Measurements from ENCODE around the gene PKN3. TPM values are rescaled to one million over a fixed set of nuclear protein-coding genes. Genes with fewer than 3 reads are reported as not detected.

The PKN3 gene
- total RNA-seq, 4 donors from 2014 or later = 1.9 to 20.1 (median 5.8) TPM

DNA sequence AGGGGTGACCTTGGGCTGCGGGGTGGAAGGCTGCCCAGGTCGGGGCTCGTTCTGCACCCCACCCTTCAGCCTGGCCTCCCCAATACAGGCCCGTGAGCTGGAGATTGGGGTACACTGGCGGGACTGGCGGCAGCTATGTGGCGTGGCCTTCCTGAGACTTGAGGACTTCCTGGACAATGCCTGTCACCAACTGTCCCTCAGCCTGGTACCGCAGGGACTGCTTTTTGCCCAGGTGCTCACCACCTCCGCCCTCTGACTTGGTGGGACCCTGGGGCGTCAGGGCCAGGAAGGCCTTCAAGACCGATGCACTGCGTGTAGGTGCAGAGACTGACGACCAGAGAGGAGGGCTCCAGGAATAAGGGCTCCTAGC lies 11.1 kb downstream of the PKN3 start:
- intact Hi-C loops (cut with DNase I; ENCODE audit: low total_unique reads) = no loop called here
- DNase-seq = no peak
- 91% methylated on average over 13 of the region's 13 CpGs; no CpG with 5 or more reads in 1 of the 2 donors for WGBS, 2 donors (ENCODE audit: low coverage in 1 of 2)

DNA sequence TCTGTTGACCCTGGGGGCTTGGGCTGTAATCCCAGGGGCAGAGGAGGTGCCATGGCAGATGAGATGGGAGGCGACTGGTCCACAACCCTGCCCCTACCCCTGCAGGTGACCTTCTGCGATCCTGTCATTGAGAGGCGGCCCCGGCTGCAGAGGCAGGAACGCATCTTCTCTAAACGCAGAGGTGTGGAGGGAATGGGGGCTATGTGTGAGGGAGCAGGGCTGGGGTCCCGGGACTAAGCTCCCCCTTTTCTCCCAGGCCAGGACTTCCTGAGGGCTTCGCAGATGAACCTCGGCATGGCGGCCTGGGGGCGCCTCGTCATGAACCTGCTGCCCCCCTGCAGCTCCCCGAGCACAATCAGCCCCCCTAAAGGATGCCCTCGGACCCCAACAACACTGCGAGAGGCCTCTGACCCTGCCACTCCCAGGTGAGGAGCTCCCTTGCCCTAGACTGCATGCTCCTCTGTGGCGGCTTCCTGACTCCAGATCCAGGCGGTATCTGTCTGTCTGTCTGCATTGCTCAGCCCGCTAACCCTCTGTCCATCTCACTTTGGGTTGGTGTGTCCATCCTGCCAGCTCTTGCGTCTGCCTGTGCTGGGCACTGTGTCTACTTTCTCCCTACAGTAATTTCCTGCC lies 11.8 kb downstream of the PKN3 start:
- no peak for DNase-seq
- H3K4me3 ChIP-seq = no peak overlapping the region
- no peaks in the 10 kb centered on the region for H3K9me3 ChIP-seq
- H3K36me3 ChIP-seq = no peaks in the 10 kb centered on the region
- H3K27me3 ChIP-seq = no peaks in the 10 kb centered on the region
- no peak overlapping the region for H3K27ac ChIP-seq
- intact Hi-C loops (cut with DNase I; ENCODE audit: low total_unique reads) (no loop called here), in situ Hi-C loops (cut with MboI; ENCODE audit: low pct_ligation_motif_present in 1 of 4, low pct_unique_long_range_greater_than_20kb in 1 of 4, low sequenced_read_pairs in 3 of 4) (no loop called here)
- 93% methylated on average over 19 of the region's 19 CpGs; no CpG with 5 or more reads in 1 of the 2 donors for WGBS, 2 donors (ENCODE audit: low coverage in 1 of 2)
- H3K4me1 ChIP-seq = no peaks in the 10 kb centered on the region
- TF ChIP-seq EP300 (IDR thresholded peaks at IDR 0.05; ENCODE audit: low read depth) (no peak), POLR2A (IDR thresholded peaks at IDR 0.05) (no peak), POLR2AphosphoS5 (IDR thresholded peaks at IDR 0.05) (no peak)
- TF ChIP-seq, protein P1, sequence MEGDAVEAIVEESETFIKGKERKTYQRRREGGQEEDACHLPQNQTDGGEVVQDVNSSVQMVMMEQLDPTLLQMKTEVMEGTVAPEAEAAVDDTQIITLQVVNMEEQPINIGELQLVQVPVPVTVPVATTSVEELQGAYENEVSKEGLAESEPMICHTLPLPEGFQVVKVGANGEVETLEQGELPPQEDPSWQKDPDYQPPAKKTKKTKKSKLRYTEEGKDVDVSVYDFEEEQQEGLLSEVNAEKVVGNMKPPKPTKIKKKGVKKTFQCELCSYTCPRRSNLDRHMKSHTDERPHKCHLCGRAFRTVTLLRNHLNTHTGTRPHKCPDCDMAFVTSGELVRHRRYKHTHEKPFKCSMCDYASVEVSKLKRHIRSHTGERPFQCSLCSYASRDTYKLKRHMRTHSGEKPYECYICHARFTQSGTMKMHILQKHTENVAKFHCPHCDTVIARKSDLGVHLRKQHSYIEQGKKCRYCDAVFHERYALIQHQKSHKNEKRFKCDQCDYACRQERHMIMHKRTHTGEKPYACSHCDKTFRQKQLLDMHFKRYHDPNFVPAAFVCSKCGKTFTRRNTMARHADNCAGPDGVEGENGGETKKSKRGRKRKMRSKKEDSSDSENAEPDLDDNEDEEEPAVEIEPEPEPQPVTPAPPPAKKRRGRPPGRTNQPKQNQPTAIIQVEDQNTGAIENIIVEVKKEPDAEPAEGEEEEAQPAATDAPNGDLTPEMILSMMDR (IDR thresholded peaks at IDR 0.05) = no peak

More for the DNA sequence above, 11.1 kb downstream of the PKN3 start:
- in situ Hi-C loops (cut with MboI; ENCODE audit: low pct_ligation_motif_present in 1 of 4, low pct_unique_long_range_greater_than_20kb in 1 of 4, low sequenced_read_pairs in 3 of 4) = no loop called here
- Histone ChIP-seq H3K27me3 (no peaks in the 10 kb centered on the region), H3K36me3 (no peaks in the 10 kb centered on the region), H3K4me3 (no peak overlapping the region), H3K27ac (no peak overlapping the region), H3K4me1 (no peaks in the 10 kb centered on the region), H3K9me3 (no peaks in the 10 kb centered on the region)
- no peak for TF ChIP-seq POLR2A (IDR thresholded peaks at IDR 0.05)
- no peak for TF ChIP-seq POLR2AphosphoS5 (IDR thresholded peaks at IDR 0.05)

DNA sequence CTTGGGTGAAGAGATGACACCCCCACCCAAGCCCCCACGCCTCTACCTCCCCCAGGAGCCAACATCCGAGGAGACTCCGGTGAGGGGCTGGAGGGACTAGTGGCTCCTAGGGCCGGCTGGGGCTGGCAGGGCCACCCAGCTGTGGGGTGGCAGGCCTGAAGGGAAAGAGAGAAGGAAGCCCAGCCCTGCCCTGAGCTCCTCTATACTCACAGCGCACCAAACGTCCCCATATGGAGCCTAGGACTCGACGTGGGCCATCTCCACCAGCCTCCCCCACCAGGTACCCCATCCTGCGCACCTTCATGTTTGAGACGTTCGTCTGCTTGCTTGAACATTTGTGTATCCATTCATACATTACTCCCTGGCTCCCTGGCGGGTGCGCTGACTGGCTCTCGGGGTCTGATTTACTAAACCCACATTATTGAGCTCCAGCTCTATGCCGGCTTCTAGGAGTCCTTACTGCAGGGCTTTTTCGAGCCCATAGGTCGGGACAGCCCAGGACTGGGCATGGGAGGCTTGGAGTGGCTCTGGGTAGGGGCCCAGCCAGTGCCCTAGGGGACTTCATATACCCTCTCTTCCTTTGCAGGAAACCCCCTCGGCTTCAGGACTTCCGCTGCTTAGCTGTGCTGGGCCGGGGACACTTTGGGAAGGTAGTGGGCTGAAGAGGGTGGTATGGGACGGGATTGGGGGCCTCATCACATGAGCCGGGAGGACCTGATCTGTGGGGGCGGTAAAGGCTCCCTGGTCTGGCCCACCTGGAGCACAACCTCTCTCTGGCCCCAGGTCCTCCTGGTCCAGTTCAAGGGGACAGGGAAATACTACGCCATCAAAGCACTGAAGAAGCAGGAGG lies 12.5 kb downstream of the PKN3 start:
- H3K27ac ChIP-seq = no peak overlapping the region
- no peak overlapping the region for H3K4me3 ChIP-seq
- in situ Hi-C loops (cut with MboI; ENCODE audit: low pct_ligation_motif_present in 1 of 4, low pct_unique_long_range_greater_than_20kb in 1 of 4, low sequenced_read_pairs in 3 of 4) = no loop called here
- no peaks in the 10 kb centered on the region for H3K36me3 ChIP-seq
- no peaks in the 10 kb centered on the region for H3K27me3 ChIP-seq
- intact Hi-C loops (cut with DNase I; ENCODE audit: low total_unique reads) = no loop called here
- no peak for DNase-seq
- WGBS, 2 donors (ENCODE audit: low coverage in 1 of 2) = 91 to 92% methylated on average over 8 to 24 of the region's 24 CpGs
- no peak for TF ChIP-seq POLR2AphosphoS5 (IDR thresholded peaks at IDR 0.05)
- no peak for TF ChIP-seq EP300 (IDR thresholded peaks at IDR 0.05; ENCODE audit: low read depth)
- TF ChIP-seq, protein P1 (IDR thresholded peaks at IDR 0.05) = no peak
- TF ChIP-seq POLR2A (IDR thresholded peaks at IDR 0.05) = no peak
- no peaks in the 10 kb centered on the region for H3K4me1 ChIP-seq
- no peaks in the 10 kb centered on the region for H3K9me3 ChIP-seq

DNA sequence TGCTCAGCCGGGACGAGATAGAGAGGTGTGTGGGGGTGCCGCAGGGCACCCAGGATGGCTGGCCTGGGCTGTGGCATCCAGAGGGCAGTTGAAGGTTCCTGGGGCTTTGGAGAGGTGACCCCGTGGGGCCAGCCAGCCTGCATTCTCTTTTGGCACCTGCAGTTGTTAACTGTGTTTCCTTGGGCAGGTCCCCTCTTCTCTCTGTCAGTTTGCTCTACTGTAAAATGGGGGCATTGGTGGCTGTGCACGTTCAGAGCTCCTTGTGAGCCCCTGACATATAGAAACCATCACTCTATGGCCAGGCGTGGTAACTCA lies 13.1 kb downstream of the PKN3 start:
- Histone ChIP-seq H3K27me3 (no peaks in the 10 kb centered on the region), H3K4me1 (no peaks in the 10 kb centered on the region), H3K27ac (no peak overlapping the region), H3K9me3 (no peaks in the 10 kb centered on the region), H3K4me3 (no peak overlapping the region), H3K36me3 (no peaks in the 10 kb centered on the region)
- intact Hi-C loops (cut with DNase I; ENCODE audit: low total_unique reads) = no loop called here
- 86% methylated on average over 5 of the region's 6 CpGs; no CpG with 5 or more reads in 1 of the 2 donors for WGBS, 2 donors (ENCODE audit: low coverage in 1 of 2)
- in situ Hi-C loops (cut with MboI; ENCODE audit: low pct_ligation_motif_present in 1 of 4, low pct_unique_long_range_greater_than_20kb in 1 of 4, low sequenced_read_pairs in 3 of 4) = no loop called here
- TF ChIP-seq, protein P1 (IDR thresholded peaks at IDR 0.05) = no peak
- DNase-seq = no peak
